ENCODE results near the gene ATF5.

GRCh38 chr19:49975051-49975450 is 46.0 kb downstream of the ATF5 start:
- TF ChIP-seq CTCF (IDR thresholded peaks at IDR 0.05) (no peak), POLR2A (IDR thresholded peaks at IDR 0.05) (no peak)

All from right lobe of liver (tissue), 4 donors.